SK-N-SH treated with all-trans-retinoic acid at 6 μM for 48 hours (cell line): ENCODE data around the gene TIMP1.

Experiments
- ATAC-seq: fragments of 200-7000 bp; cut with Tn5 transposase; 3 replicates; pipeline ENCODE4 v1.9.1; 2020; ENCODE audit warnings: mild to moderate bottlenecking, moderate library complexity
- ARNTL ChIP-seq: fragments of 450-650 bp; formaldehyde crosslinking; IDR thresholded peaks from 2 replicates; pipeline ENCODE4 v1.5.0; 2020; ENCODE audit warnings: low read depth, mild to moderate bottlenecking, moderate library complexity, borderline replicate concordance
- CREB5 ChIP-seq: fragments of 250-450 bp; sonication (Bioruptor Pico); IDR thresholded peaks from 2 replicates; pipeline ENCODE4 v1.5.1; 2020; ENCODE audit warnings: low read depth, mild to moderate bottlenecking, moderate library complexity
- CSDC2 ChIP-seq: fragments of 250-450 bp; sonication (Bioruptor Pico); IDR thresholded peaks from 2 replicates; pipeline ENCODE4 v1.5.0; 2020; ENCODE audit warnings: mild to moderate bottlenecking, moderate library complexity
- CSRNP3 ChIP-seq: fragments of 250-450 bp; sonication (Bioruptor Pico); IDR thresholded peaks from 2 replicates; pipeline ENCODE4 v1.5.1; 2021; ENCODE audit warnings: mild to moderate bottlenecking, moderate library complexity
- ESRRG ChIP-seq: fragments of 250-450 bp; sonication (Bioruptor Pico); IDR thresholded peaks from 2 replicates; pipeline ENCODE4 v1.6.1; 2021; ENCODE audit warnings: mild to moderate bottlenecking
- GLIS3 ChIP-seq: fragments of 250-450 bp; sonication (Bioruptor Pico); IDR thresholded peaks from 2 replicates; pipeline ENCODE4 v1.5.0; 2020; ENCODE audit warnings: mild to moderate bottlenecking, moderate library complexity
- ISL1 ChIP-seq: fragments of 250-450 bp; sonication (Bioruptor Pico); IDR thresholded peaks from 2 replicates; pipeline ENCODE4 v2.1.2; 2022; ENCODE audit warnings: mild to moderate bottlenecking, moderate library complexity
- OSR1 ChIP-seq: fragments of 250-450 bp; sonication (Bioruptor Pico); IDR thresholded peaks from 2 replicates; pipeline ENCODE4 v1.8.0; 2022; ENCODE audit warnings: moderate library complexity, mild to moderate bottlenecking, inconsistent platforms
- PATZ1 ChIP-seq: fragments of 250-450 bp; sonication (Bioruptor Pico); IDR thresholded peaks from 2 replicates; pipeline ENCODE4 v1.8.0; 2020; ENCODE audit warnings: mild to moderate bottlenecking, moderate library complexity, borderline replicate concordance
- POU6F1 ChIP-seq: fragments of 250-450 bp; sonication (Bioruptor Pico); IDR thresholded peaks from 2 replicates; pipeline ENCODE4 v1.8.0; 2021; ENCODE audit warnings: low read depth, mild to moderate bottlenecking, moderate library complexity, borderline replicate concordance
- PPARA ChIP-seq: fragments of 250-450 bp; sonication (Bioruptor Pico); IDR thresholded peaks from 2 replicates; pipeline ENCODE4 v1.5.0; 2020; ENCODE audit warnings: mild to moderate bottlenecking, borderline replicate concordance
- RARB ChIP-seq: fragments of 250-450 bp; sonication (Bioruptor Pico); IDR thresholded peaks from 2 replicates; pipeline ENCODE4 v1.8.0; 2021; ENCODE audit warnings: mild to moderate bottlenecking, moderate library complexity
- SNAI2 ChIP-seq: fragments of 250-450 bp; sonication (Bioruptor Pico); IDR thresholded peaks from 2 replicates; pipeline ENCODE4 v1.5.0; 2020; ENCODE audit warnings: mild to moderate bottlenecking, moderate library complexity
- TCF4 ChIP-seq: fragments of 250-450 bp; sonication (Bioruptor Pico); IDR thresholded peaks from 2 replicates; pipeline ENCODE4 v1.8.0; 2021; ENCODE audit warnings: mild to moderate bottlenecking, moderate library complexity, borderline replicate concordance
- TOX ChIP-seq: fragments of 250-450 bp; sonication (Bioruptor Pico); IDR thresholded peaks from 2 replicates; pipeline ENCODE4 v1.8.0; 2021; ENCODE audit warnings: mild to moderate bottlenecking, moderate library complexity, borderline replicate concordance
- TSHZ2 ChIP-seq: fragments of 250-450 bp; sonication (Bioruptor Pico); IDR thresholded peaks from 2 replicates; pipeline ENCODE4 v1.5.0; 2020; ENCODE audit warnings: mild to moderate bottlenecking, moderate library complexity
- ZC3H10 ChIP-seq: fragments of 250-450 bp; sonication (Bioruptor Pico); IDR thresholded peaks from 2 replicates; pipeline ENCODE4 v1.5.1; 2021; ENCODE audit warnings: mild to moderate bottlenecking, moderate library complexity
- ZFP3 ChIP-seq: fragments of 250-450 bp; sonication (Bioruptor Pico); IDR thresholded peaks from 2 replicates; pipeline ENCODE4 v1.5.0; 2020; ENCODE audit warnings: mild to moderate bottlenecking, moderate library complexity
- ZNF565 ChIP-seq: fragments of 450-650 bp; formaldehyde crosslinking; conservative IDR thresholded peaks from 2 replicates; pipeline ENCODE4 v1.5.0; 2020; ENCODE audit warnings: low read depth, mild to moderate bottlenecking, moderate library complexity
- ZNF70 ChIP-seq: fragments of 450-650 bp; formaldehyde crosslinking; IDR thresholded peaks from 2 replicates; pipeline ENCODE4 v1.5.0; 2020; ENCODE audit warnings: mild to moderate bottlenecking, moderate library complexity
- ZNF8 ChIP-seq: fragments of 450-650 bp; formaldehyde crosslinking; IDR thresholded peaks from 2 replicates; pipeline ENCODE4 v1.5.0; 2020; ENCODE audit warnings: mild to moderate bottlenecking, moderate library complexity

TIMP1 gene

GRCh38 chrX:47574076-47574546, 8.1 kb upstream of the TIMP1 start:
- TF ChIP-seq OSR1 (no peak), CSRNP3 (no peak), ZFP3 (CRISPR knock-in tag) (no peak), ZC3H10 (CRISPR knock-in tag) (no peak), SNAI2 (no peak), CSDC2 (CRISPR knock-in tag) (no peak), TOX (CRISPR knock-in tag) (no peak), GLIS3 (CRISPR knock-in tag) (no peak), ZNF565 (CRISPR knock-in tag) (no peak), ISL1 (no peak)
- no peak for ATAC-seq

GRCh38 chrX:47574547-47575301, 7.5 kb upstream of the TIMP1 start:
- no peak for ATAC-seq
- no peak for TF ChIP-seq CSDC2 (CRISPR knock-in tag)
- no peak for TF ChIP-seq CSRNP3
- no peak for TF ChIP-seq ARNTL (CRISPR knock-in tag)
- TF ChIP-seq TCF4 (CRISPR knock-in tag) = no peak
- TF ChIP-seq ZFP3 (CRISPR knock-in tag) = no peak
- no peak for TF ChIP-seq CREB5 (CRISPR knock-in tag)
- no peak for TF ChIP-seq ZNF70 (CRISPR knock-in tag)

- no peak for TF ChIP-seq ZC3H10 (CRISPR knock-in tag)
- no peak for TF ChIP-seq TSHZ2 (CRISPR knock-in tag)
- no peak for TF ChIP-seq PATZ1 (CRISPR knock-in tag)
- TF ChIP-seq RARB = no peak
- TF ChIP-seq CSDC2 (CRISPR knock-in tag) = no peak
- no peak for TF ChIP-seq ZFP3 (CRISPR knock-in tag)
- TF ChIP-seq POU6F1 = no peak
- TF ChIP-seq ZNF8 (CRISPR knock-in tag) = no peak
- TF ChIP-seq CREB5 (CRISPR knock-in tag) = no peak
- no peak for TF ChIP-seq ESRRG (CRISPR knock-in tag)
- no peak for TF ChIP-seq ISL1
- no peak for TF ChIP-seq GLIS3 (CRISPR knock-in tag)
- TF ChIP-seq OSR1 = no peak
- no peak for TF ChIP-seq ZNF70 (CRISPR knock-in tag)
- no peak for TF ChIP-seq CSRNP3
- no peak for TF ChIP-seq ZNF565 (CRISPR knock-in tag)
- no peak for TF ChIP-seq SNAI2
- no peak for TF ChIP-seq PPARA
Measured at GRCh38 chrX:47576021-47576898, 6.0 kb upstream of the TIMP1 start.

More at GRCh38 chrX:47576021-47576898, 6.0 kb upstream of the TIMP1 start:
- ATAC-seq = no peak
